ENCODE measurements around the gene PTPRD. TPM values are rescaled to one million over a fixed set of nuclear protein-coding genes. Genes with fewer than 3 reads are reported as not detected.

PTPRD gene
- total and polyA plus RNA-seq, 2 experiments from 2014 or later = 11.5 to 58.0 TPM

DNA sequence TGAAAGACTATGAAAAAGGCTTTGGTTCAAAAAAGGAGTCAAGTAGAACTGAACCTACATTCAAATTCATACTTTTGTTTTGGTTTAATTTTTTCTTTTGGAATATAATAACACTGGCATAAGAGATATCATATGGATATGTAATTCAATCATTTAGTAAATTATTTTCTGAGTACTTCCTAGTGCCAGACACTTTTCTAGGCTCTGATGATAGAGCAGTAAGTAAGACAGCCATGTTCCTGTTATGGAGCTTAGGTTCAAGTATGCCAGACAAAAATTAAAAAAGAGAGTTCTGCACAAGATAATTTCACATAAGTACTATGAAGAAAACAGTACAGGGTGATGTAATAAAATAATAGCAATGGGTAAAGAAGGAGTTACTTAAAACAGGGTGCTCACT lies 1074.0 kb downstream of the PTPRD start:
- DNase-seq (ENCODE audit: low spot score) (no peak), ATAC-seq (no peak)
- H3K27ac ChIP-seq (ENCODE audit: low read depth) = no peak overlapping the region
- H3K79me2 ChIP-seq (replicated peaks; ENCODE audit: insufficient read depth) = no peaks in the 10 kb centered on the region
- no peaks in the 10 kb centered on the region for H3K9me2 ChIP-seq (ENCODE audit: insufficient read depth)
- H3K36me3 Mint-ChIP-seq (ENCODE audit: low read depth) = no peaks in the 10 kb centered on the region
- H3K4me2 ChIP-seq = no peak overlapping the region
- H3K4me3 ChIP-seq = no peak overlapping the region
- H3K4me1 ChIP-seq (ENCODE audit: insufficient read depth) = peaks cover 21% of the 10 kb centered on the region
- no peaks in the 10 kb centered on the region for H3K27me3 Mint-ChIP-seq (ENCODE audit: insufficient read depth, low read depth, poor library complexity)
- TF ChIP-seq, protein P1, sequence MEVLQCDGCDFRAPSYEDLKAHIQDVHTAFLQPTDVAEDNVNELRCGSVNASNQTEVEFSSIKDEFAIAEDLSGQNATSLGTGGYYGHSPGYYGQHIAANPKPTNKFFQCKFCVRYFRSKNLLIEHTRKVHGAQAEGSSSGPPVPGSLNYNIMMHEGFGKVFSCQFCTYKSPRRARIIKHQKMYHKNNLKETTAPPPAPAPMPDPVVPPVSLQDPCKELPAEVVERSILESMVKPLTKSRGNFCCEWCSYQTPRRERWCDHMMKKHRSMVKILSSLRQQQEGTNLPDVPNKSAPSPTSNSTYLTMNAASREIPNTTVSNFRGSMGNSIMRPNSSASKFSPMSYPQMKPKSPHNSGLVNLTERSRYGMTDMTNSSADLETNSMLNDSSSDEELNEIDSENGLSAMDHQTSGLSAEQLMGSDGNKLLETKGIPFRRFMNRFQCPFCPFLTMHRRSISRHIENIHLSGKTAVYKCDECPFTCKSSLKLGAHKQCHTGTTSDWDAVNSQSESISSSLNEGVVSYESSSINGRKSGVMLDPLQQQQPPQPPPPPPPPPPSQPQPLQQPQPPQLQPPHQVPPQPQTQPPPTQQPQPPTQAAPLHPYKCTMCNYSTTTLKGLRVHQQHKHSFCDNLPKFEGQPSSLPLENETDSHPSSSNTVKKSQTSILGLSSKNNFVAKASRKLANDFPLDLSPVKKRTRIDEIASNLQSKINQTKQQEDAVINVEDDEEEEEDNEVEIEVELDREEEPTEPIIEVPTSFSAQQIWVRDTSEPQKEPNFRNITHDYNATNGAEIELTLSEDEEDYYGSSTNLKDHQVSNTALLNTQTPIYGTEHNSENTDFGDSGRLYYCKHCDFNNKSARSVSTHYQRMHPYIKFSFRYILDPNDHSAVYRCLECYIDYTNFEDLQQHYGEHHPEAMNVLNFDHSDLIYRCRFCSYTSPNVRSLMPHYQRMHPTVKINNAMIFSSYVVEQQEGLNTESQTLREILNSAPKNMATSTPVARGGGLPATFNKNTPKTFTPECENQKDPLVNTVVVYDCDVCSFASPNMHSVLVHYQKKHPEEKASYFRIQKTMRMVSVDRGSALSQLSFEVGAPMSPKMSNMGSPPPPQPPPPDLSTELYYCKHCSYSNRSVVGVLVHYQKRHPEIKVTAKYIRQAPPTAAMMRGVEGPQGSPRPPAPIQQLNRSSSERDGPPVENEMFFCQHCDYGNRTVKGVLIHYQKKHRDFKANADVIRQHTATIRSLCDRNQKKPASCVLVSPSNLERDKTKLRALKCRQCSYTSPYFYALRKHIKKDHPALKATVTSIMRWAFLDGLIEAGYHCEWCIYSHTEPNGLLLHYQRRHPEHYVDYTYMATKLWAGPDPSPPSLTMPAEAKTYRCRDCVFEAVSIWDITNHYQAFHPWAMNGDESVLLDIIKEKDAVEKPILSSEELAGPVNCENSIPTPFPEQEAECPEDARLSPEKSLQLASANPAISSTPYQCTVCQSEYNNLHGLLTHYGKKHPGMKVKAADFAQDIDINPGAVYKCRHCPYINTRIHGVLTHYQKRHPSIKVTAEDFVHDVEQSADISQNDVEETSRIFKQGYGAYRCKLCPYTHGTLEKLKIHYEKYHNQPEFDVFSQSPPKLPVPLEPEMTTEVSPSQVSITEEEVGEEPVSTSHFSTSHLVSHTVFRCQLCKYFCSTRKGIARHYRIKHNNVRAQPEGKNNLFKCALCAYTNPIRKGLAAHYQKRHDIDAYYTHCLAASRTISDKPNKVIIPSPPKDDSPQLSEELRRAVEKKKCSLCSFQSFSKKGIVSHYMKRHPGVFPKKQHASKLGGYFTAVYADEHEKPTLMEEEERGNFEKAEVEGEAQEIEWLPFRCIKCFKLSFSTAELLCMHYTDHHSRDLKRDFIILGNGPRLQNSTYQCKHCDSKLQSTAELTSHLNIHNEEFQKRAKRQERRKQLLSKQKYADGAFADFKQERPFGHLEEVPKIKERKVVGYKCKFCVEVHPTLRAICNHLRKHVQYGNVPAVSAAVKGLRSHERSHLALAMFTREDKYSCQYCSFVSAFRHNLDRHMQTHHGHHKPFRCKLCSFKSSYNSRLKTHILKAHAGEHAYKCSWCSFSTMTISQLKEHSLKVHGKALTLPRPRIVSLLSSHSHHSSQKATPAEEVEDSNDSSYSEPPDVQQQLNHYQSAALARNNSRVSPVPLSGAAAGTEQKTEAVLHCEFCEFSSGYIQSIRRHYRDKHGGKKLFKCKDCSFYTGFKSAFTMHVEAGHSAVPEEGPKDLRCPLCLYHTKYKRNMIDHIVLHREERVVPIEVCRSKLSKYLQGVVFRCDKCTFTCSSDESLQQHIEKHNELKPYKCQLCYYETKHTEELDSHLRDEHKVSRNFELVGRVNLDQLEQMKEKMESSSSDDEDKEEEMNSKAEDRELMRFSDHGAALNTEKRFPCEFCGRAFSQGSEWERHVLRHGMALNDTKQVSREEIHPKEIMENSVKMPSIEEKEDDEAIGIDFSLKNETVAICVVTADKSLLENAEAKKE (CRISPR knock-in tag; IDR thresholded peaks at IDR 0.05) = no peak
- TF ChIP-seq EZH2phosphoT487 (IDR thresholded peaks at IDR 0.05; ENCODE audit: unreplicated experiment) = no peak
- TF ChIP-seq NANOG (IDR thresholded peaks at IDR 0.05; ENCODE audit: borderline replicate concordance) = no peak
- TF ChIP-seq, protein P2, sequence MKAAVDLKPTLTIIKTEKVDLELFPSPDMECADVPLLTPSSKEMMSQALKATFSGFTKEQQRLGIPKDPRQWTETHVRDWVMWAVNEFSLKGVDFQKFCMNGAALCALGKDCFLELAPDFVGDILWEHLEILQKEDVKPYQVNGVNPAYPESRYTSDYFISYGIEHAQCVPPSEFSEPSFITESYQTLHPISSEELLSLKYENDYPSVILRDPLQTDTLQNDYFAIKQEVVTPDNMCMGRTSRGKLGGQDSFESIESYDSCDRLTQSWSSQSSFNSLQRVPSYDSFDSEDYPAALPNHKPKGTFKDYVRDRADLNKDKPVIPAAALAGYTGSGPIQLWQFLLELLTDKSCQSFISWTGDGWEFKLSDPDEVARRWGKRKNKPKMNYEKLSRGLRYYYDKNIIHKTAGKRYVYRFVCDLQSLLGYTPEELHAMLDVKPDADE (IDR thresholded peaks at IDR 0.05) = no peak
- no peak for TF ChIP-seq ZNF114 (CRISPR knock-in tag; IDR thresholded peaks at IDR 0.05)
- TF ChIP-seq JUNB (IDR thresholded peaks at IDR 0.05; ENCODE audit: unreplicated experiment) = no peak
- no peak for TF ChIP-seq STAT1 (IDR thresholded peaks at IDR 0.05; ENCODE audit: unreplicated experiment)
- TF ChIP-seq, protein P3, sequence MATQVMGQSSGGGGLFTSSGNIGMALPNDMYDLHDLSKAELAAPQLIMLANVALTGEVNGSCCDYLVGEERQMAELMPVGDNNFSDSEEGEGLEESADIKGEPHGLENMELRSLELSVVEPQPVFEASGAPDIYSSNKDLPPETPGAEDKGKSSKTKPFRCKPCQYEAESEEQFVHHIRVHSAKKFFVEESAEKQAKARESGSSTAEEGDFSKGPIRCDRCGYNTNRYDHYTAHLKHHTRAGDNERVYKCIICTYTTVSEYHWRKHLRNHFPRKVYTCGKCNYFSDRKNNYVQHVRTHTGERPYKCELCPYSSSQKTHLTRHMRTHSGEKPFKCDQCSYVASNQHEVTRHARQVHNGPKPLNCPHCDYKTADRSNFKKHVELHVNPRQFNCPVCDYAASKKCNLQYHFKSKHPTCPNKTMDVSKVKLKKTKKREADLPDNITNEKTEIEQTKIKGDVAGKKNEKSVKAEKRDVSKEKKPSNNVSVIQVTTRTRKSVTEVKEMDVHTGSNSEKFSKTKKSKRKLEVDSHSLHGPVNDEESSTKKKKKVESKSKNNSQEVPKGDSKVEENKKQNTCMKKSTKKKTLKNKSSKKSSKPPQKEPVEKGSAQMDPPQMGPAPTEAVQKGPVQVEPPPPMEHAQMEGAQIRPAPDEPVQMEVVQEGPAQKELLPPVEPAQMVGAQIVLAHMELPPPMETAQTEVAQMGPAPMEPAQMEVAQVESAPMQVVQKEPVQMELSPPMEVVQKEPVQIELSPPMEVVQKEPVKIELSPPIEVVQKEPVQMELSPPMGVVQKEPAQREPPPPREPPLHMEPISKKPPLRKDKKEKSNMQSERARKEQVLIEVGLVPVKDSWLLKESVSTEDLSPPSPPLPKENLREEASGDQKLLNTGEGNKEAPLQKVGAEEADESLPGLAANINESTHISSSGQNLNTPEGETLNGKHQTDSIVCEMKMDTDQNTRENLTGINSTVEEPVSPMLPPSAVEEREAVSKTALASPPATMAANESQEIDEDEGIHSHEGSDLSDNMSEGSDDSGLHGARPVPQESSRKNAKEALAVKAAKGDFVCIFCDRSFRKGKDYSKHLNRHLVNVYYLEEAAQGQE (IDR thresholded peaks at IDR 0.05; ENCODE audit: unreplicated experiment) = no peak
- no peak for TF ChIP-seq POLR2AphosphoS5 (IDR thresholded peaks at IDR 0.05; ENCODE audit: low read depth)
- TF ChIP-seq, protein P4, sequence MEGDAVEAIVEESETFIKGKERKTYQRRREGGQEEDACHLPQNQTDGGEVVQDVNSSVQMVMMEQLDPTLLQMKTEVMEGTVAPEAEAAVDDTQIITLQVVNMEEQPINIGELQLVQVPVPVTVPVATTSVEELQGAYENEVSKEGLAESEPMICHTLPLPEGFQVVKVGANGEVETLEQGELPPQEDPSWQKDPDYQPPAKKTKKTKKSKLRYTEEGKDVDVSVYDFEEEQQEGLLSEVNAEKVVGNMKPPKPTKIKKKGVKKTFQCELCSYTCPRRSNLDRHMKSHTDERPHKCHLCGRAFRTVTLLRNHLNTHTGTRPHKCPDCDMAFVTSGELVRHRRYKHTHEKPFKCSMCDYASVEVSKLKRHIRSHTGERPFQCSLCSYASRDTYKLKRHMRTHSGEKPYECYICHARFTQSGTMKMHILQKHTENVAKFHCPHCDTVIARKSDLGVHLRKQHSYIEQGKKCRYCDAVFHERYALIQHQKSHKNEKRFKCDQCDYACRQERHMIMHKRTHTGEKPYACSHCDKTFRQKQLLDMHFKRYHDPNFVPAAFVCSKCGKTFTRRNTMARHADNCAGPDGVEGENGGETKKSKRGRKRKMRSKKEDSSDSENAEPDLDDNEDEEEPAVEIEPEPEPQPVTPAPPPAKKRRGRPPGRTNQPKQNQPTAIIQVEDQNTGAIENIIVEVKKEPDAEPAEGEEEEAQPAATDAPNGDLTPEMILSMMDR (conservative IDR thresholded peaks at IDR 0.05; ENCODE audit: low read depth in 2 of 2) = no peak
- no peak overlapping the region for H3K27ac Mint-ChIP-seq
- no peak overlapping the region for H3K4me3 Mint-ChIP-seq
- no peak overlapping the region for H2AFZ ChIP-seq
- H3K4me1 Mint-ChIP-seq = peaks cover 17% of the 10 kb centered on the region
- no peaks in the 10 kb centered on the region for H3F3A ChIP-seq (replicated peaks; ENCODE audit: low read depth)
- H3K9me3 Mint-ChIP-seq = no peaks in the 10 kb centered on the region
- no peaks in the 10 kb centered on the region for H3K36me3 ChIP-seq (ENCODE audit: insufficient read depth)
- H3K27me3 ChIP-seq (ENCODE audit: insufficient read depth) = no peaks in the 10 kb centered on the region
- no peaks in the 10 kb centered on the region for H4K20me1 ChIP-seq (replicated peaks; ENCODE audit: insufficient read depth)
